ENCODE data around the gene LCA5L.

- TF ChIP-seq CTCF (IDR thresholded peaks at IDR 0.05; ENCODE audit: insufficient read depth, low read depth, low read length) (no peak), EZH2 (IDR thresholded peaks at IDR 0.05; ENCODE audit: insufficient read depth, low read length) (no peak)
These were observed 21.0 kb upstream of the LCA5L start for GRCh38 chr21:39466584-39466983.
